ENCODE measurements around the gene MTERF4.

DNA sequence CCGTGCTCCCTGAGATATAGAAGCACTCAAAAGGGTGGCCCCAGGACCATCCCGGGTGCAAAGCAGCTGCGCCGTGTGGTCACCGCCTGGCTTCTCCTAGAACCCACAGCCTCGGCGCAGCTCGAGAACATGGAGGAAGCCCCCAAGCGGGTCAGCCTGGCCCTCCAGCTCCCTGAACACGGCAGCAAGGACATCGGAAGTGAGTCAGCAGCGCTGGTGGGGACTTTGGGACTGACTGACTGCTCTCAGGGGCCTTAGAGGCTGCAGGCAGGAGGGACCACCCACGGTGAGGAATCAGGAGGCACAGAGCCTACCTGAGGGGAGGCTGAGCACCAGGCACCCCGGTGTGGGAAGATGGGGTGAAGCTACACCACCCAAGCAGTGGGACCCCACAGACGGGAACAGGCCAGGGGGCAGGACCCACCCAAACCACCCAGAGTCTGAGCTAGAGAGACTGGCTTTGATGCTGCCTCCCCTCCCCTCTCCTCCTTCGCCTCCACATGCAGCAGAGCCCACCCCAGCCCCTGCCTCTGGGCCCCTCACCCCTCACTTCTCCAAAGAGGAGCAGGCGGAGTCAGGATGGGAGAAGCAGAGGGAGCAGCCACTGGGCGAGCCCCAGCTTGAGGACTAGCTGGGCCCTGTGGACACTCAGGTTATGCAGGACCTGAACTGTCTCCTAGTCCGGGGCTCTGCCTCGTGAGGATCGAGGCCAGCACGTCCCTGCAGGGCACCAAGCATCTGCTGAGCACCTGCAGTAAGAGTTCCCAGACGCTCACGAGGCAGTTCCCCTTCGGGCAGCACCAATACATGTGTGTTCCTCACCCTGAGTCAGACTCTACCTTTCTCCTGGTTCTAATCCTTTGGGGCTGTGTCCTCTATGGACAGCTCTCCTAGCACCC is 28.7 kb downstream of the MTERF4 start:
- TF ChIP-seq, protein P1, sequence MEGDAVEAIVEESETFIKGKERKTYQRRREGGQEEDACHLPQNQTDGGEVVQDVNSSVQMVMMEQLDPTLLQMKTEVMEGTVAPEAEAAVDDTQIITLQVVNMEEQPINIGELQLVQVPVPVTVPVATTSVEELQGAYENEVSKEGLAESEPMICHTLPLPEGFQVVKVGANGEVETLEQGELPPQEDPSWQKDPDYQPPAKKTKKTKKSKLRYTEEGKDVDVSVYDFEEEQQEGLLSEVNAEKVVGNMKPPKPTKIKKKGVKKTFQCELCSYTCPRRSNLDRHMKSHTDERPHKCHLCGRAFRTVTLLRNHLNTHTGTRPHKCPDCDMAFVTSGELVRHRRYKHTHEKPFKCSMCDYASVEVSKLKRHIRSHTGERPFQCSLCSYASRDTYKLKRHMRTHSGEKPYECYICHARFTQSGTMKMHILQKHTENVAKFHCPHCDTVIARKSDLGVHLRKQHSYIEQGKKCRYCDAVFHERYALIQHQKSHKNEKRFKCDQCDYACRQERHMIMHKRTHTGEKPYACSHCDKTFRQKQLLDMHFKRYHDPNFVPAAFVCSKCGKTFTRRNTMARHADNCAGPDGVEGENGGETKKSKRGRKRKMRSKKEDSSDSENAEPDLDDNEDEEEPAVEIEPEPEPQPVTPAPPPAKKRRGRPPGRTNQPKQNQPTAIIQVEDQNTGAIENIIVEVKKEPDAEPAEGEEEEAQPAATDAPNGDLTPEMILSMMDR (conservative IDR thresholded peaks at IDR 0.05; ENCODE audit: low read depth, low read length): no peak
- no peak for TF ChIP-seq SMC3 (IDR thresholded peaks at IDR 0.05; ENCODE audit: low read depth, low read length)
- TF ChIP-seq RAD21 (IDR thresholded peaks at IDR 0.05; ENCODE audit: low read length): no peak
- no peak for TF ChIP-seq POLR2A (IDR thresholded peaks at IDR 0.05; ENCODE audit: low read depth, low read length)
- no peak for TF ChIP-seq CEBPB (IDR thresholded peaks at IDR 0.05; ENCODE audit: low read depth, low read length)

All from IMR-90 (cell line).